ENCODE results near the gene IFI44. TPM values are rescaled to one million over a fixed set of nuclear protein-coding genes. Genes with fewer than 3 reads are reported as not detected.
A peak's percentile ranks its signal among the peaks of the same experiment; 100 is the strongest.

The IFI44 gene
- total and polyA plus RNA-seq, 2 donors (not counting 1 experiment from before 2014, with no cell fraction given), result 6.2 to 6.9 TPM

DNA sequence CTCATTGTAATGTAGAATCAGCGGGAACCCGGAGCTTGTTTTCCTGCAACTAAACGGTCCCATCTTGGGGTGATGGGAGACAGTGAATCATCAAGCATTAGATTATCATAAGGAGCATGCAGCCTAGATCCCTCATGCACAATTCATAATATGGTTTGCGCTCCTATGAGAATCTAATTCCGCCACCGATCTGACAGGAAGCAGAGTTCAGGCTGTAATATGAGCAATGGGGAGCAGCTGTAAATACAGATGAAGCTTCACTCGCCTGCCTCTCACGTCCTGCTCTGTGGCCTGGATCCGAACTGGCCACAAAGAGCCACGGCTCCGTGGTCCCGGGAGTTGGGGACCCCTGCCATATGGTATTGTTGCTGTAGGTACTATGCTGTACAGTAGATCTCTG is 1.6 kb downstream of the IFI44 start:
- H3K9ac ChIP-seq (ENCODE audit: low read length), result peak overlapping the region; percentile 45
- intact Hi-C loops (cut with micrococcal nuclease), result loop anchor here (5.0 kb wide), 1 partner anchor 34 kb away; no protein-coding TSS in a partner anchor
- DNase-seq (peak; percentile 15), ATAC-seq (ENCODE audit: low read depth) (no peak)
- Mint-ChIP-seq H3K9me3 (ENCODE audit: insufficient read depth) (peaks cover 10% of the 10 kb centered on the region), H3K27ac (peak overlapping the region; percentile 12), H3K27me3 (no peaks in the 10 kb centered on the region), H3K4me3 (peak overlapping the region; percentile 61), H3K4me1 (peaks cover 22% of the 10 kb centered on the region)
- H3K4me2 ChIP-seq (replicated peaks; ENCODE audit: low read depth, low read length, poor library complexity, severe bottlenecking), result peak overlapping the region; percentile 59
- WGBS (ENCODE audit: insufficient coverage), result 33% methylated on average over 5 of the region's 12 CpGs
- peaks cover 8 to 18% of the 10 kb centered on the region in 2 donors for H3K4me1 ChIP-seq (ENCODE audit: control insufficient read depth in 2 of 2, insufficient read depth in 2 of 2, low read length in 2 of 2)
- H2AFZ ChIP-seq (ENCODE audit: insufficient read depth, low read depth, low read length, poor library complexity, severe bottlenecking), result peak overlapping the region; percentile 75
- ChIA-PET CTCF (interaction anchor here (1.0 kb wide), 1 partner anchor 34 kb away, joined by 3 read pairs; no protein-coding TSS in a partner anchor), POLR2A (no interaction called here)
- H3K36me3 ChIP-seq (replicated peaks in 1 of 2; ENCODE audit: control extremely low read depth in 1 of 2, control insufficient read depth in 1 of 2, extremely low read depth in 1 of 2, insufficient read depth in 2 of 2, low read length in 1 of 2), result no peaks in the 10 kb centered on the region
- TF ChIP-seq, protein P1, sequence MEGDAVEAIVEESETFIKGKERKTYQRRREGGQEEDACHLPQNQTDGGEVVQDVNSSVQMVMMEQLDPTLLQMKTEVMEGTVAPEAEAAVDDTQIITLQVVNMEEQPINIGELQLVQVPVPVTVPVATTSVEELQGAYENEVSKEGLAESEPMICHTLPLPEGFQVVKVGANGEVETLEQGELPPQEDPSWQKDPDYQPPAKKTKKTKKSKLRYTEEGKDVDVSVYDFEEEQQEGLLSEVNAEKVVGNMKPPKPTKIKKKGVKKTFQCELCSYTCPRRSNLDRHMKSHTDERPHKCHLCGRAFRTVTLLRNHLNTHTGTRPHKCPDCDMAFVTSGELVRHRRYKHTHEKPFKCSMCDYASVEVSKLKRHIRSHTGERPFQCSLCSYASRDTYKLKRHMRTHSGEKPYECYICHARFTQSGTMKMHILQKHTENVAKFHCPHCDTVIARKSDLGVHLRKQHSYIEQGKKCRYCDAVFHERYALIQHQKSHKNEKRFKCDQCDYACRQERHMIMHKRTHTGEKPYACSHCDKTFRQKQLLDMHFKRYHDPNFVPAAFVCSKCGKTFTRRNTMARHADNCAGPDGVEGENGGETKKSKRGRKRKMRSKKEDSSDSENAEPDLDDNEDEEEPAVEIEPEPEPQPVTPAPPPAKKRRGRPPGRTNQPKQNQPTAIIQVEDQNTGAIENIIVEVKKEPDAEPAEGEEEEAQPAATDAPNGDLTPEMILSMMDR (IDR thresholded peaks at IDR 0.05), result no peak
- no peak for TF ChIP-seq EZH2 (IDR thresholded peaks at IDR 0.05; ENCODE audit: borderline replicate concordance, insufficient read depth, low read depth, low read length, poor library complexity, severe bottlenecking)
- no peaks in the 10 kb centered on the region for H3K27me3 ChIP-seq (replicated peaks in 1 of 4; ENCODE audit: control extremely low read depth in 1 of 4, control insufficient read depth in 3 of 4, insufficient read depth in 4 of 4, low read length in 3 of 4)
- peaks cover 1 to 9% (median 7%) of the 10 kb centered on the region in 3 donors for H3K9me3 ChIP-seq (ENCODE audit: control extremely low read depth in 1 of 3, control insufficient read depth in 2 of 3, insufficient read depth in 1 of 3, low read length in 2 of 3)
- H3K4me3 ChIP-seq (ENCODE audit: control extremely low read depth in 1 of 5, extremely low read depth in 1 of 5, insufficient read depth in 1 of 5, low read depth in 2 of 5, low read length in 4 of 5), result peak overlapping the region in 4 of 5 experiments; percentile 6 to 58 (median 46)
- peaks cover 12% of the 10 kb centered on the region for H3K79me2 ChIP-seq (ENCODE audit: control insufficient read depth, insufficient read depth, low read length)
- no peak overlapping the region for H3K27ac ChIP-seq (ENCODE audit: low read length in 2 of 2)
- no peaks in the 10 kb centered on the region for H4K20me1 ChIP-seq (ENCODE audit: control insufficient read depth, insufficient read depth, low read length, poor library complexity, severe bottlenecking)

DNA sequence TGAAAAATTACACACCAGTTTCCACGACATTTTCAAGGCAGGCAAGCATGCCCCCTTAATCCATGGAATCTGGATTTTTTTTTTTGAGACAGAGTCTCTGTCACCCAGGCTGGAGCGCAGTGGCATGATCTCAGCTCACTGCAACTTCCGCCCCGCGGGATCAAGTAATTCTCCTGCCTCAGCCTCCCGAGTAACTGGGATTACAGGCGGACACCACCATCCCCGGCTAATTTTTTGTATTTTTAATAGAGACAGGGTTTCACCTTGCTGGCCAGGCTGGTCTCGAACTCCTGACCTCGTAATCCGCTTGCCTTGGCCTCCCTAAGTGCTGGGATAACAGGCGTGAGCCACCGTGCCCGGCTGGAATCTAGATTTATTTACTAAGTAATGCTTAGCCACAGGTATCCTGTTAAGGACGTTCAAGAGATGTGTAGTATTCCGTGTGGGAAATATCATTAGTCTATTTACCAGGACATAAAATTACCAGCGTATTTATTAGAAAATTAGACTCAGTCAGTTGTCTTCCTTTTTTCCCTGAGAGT is 2.5 kb downstream of the IFI44 start:
- intact Hi-C loops (cut with micrococcal nuclease), result loop anchor here (5.0 kb wide), 1 partner anchor 35 kb away; no protein-coding TSS in a partner anchor
- H3K79me2 ChIP-seq (ENCODE audit: control insufficient read depth, insufficient read depth, low read length), result peaks cover 12% of the 10 kb centered on the region
- H4K20me1 ChIP-seq (ENCODE audit: control insufficient read depth, insufficient read depth, low read length, poor library complexity, severe bottlenecking), result no peaks in the 10 kb centered on the region
- peaks cover 10% of the 10 kb centered on the region for H3K9me3 Mint-ChIP-seq (ENCODE audit: insufficient read depth)
- no peak overlapping the region for H3K27ac Mint-ChIP-seq
- no peak for ATAC-seq (ENCODE audit: low read depth)
- H3K4me2 ChIP-seq (replicated peaks; ENCODE audit: low read depth, low read length, poor library complexity, severe bottlenecking), result peak overlapping the region; percentile 59
- no peaks in the 10 kb centered on the region for H3K27me3 ChIP-seq (replicated peaks in 1 of 4; ENCODE audit: control extremely low read depth in 1 of 4, control insufficient read depth in 3 of 4, insufficient read depth in 4 of 4, low read length in 3 of 4)
- DNase-seq, result no peak
- no peak overlapping the region for H2AFZ ChIP-seq (ENCODE audit: insufficient read depth, low read depth, low read length, poor library complexity, severe bottlenecking)
- peaks cover 8 to 18% of the 10 kb centered on the region in 2 donors for H3K4me1 ChIP-seq (ENCODE audit: control insufficient read depth in 2 of 2, insufficient read depth in 2 of 2, low read length in 2 of 2)
- H3K27ac ChIP-seq (ENCODE audit: low read length in 2 of 2), result no peak overlapping the region
- WGBS (ENCODE audit: insufficient coverage), result 92% methylated on average over 8 of the region's 17 CpGs
- H3K4me1 Mint-ChIP-seq, result peaks cover 22% of the 10 kb centered on the region
- no peak overlapping the region for H3K4me3 ChIP-seq (ENCODE audit: control extremely low read depth in 1 of 5, extremely low read depth in 1 of 5, insufficient read depth in 1 of 5, low read depth in 2 of 5, low read length in 4 of 5)
- TF ChIP-seq EZH2 (IDR thresholded peaks at IDR 0.05; ENCODE audit: borderline replicate concordance, insufficient read depth, low read depth, low read length, poor library complexity, severe bottlenecking), result no peak
- TF ChIP-seq, protein P1 (IDR thresholded peaks at IDR 0.05), result no peak
- no peaks in the 10 kb centered on the region for H3K27me3 Mint-ChIP-seq
- no peaks in the 10 kb centered on the region for H3K36me3 ChIP-seq (replicated peaks in 1 of 2; ENCODE audit: control extremely low read depth in 1 of 2, control insufficient read depth in 1 of 2, extremely low read depth in 1 of 2, insufficient read depth in 2 of 2, low read length in 1 of 2)
- POLR2A ChIA-PET, result no interaction called here
- H3K9ac ChIP-seq (ENCODE audit: low read length), result no peak overlapping the region
- peaks cover 1 to 6% (median 5%) of the 10 kb centered on the region in 3 donors for H3K9me3 ChIP-seq (ENCODE audit: control extremely low read depth in 1 of 3, control insufficient read depth in 2 of 3, insufficient read depth in 1 of 3, low read length in 2 of 3)
- peak overlapping the region; percentile 50 for H3K4me3 Mint-ChIP-seq
- CTCF ChIA-PET, result no interaction called here
